Measurements from ENCODE around the gene RPL18A. TPM values are rescaled to one million over a fixed set of nuclear protein-coding genes. Genes with fewer than 3 reads are reported as not detected.

Gene RPL18A
- total RNA-seq, 1 experiment from 2014 or later, result 2,241 TPM

GRCh38 chr19:17862711-17863519 lies 3.2 kb downstream of the RPL18A start:
- no peak for ATAC-seq
- Histone ChIP-seq H4K20me1 (ENCODE audit: low read length) (peaks cover 50% of the 10 kb centered on the region), H3F3A (ENCODE audit: low read length, unreplicated experiment) (peaks cover 39% of the 10 kb centered on the region), H3K36me3 (ENCODE audit: low read depth, low read length) (peaks cover 47% of the 10 kb centered on the region), H3K27ac (ENCODE audit: low read length) (no peak overlapping the region), H3K4me1 (ENCODE audit: insufficient read depth, low read length) (peaks cover 24% of the 10 kb centered on the region), H3K9ac (ENCODE audit: low read length) (no peak overlapping the region), H3K79me2 (ENCODE audit: low read length) (peaks cover 30% of the 10 kb centered on the region), H3K4me3 (ENCODE audit: low read length) (0 out of 2 replicates have a peak overlapping the region, but pooled peaks have one; percentile 87), H2AFZ (ENCODE audit: low read length) (no peak overlapping the region), H3K27me3 (ENCODE audit: low read length) (no peaks in the 10 kb centered on the region), H3K4me2 (ENCODE audit: low read length) (no peak overlapping the region), H3K9me2 (replicated peaks; ENCODE audit: low read length) (no peaks in the 10 kb centered on the region), H3K9me3 (ENCODE audit: low read length) (no peaks in the 10 kb centered on the region)
- BruUV-seq (replicated peaks), result no TSS peak
- CTCF ChIA-PET, result no interaction called here
- intact Hi-C loops (cut with micrococcal nuclease), result no loop called here
- no peak for DNase-seq
- TF ChIP-seq CTCF (conservative IDR thresholded peaks at IDR 0.05; ENCODE audit: low read depth, low read length) (no peak), EZH2phosphoT487 (IDR thresholded peaks at IDR 0.05; ENCODE audit: borderline replicate concordance, low read length) (no peak), EZH2 (IDR thresholded peaks at IDR 0.05; ENCODE audit: low read length, unreplicated experiment) (no peak)
- POLR2A ChIA-PET (ENCODE audit: unreplicated experiment), result no interaction called here

- Histone ChIP-seq H3K9ac (ENCODE audit: low read length) (no peak overlapping the region), H3K27ac (ENCODE audit: low read length) (no peak overlapping the region), H3K27me3 (ENCODE audit: low read length) (no peaks in the 10 kb centered on the region), H3K4me1 (ENCODE audit: insufficient read depth, low read length) (peaks cover 24% of the 10 kb centered on the region), H3K4me2 (ENCODE audit: low read length) (no peak overlapping the region), H3K4me3 (ENCODE audit: low read length) (no peak overlapping the region), H3K9me3 (ENCODE audit: low read length) (no peaks in the 10 kb centered on the region), H3K9me2 (replicated peaks; ENCODE audit: low read length) (no peaks in the 10 kb centered on the region), H3F3A (ENCODE audit: low read length, unreplicated experiment) (peaks cover 39% of the 10 kb centered on the region), H3K36me3 (ENCODE audit: low read depth, low read length) (peaks cover 47% of the 10 kb centered on the region), H2AFZ (ENCODE audit: low read length) (no peak overlapping the region), H4K20me1 (ENCODE audit: low read length) (peaks cover 50% of the 10 kb centered on the region), H3K79me2 (ENCODE audit: low read length) (peaks cover 30% of the 10 kb centered on the region)
- ChIA-PET CTCF (no interaction called here), POLR2A (ENCODE audit: unreplicated experiment) (no interaction called here)
- intact Hi-C loops (cut with micrococcal nuclease), result no loop called here
- ATAC-seq (no peak), DNase-seq (no peak)
- TF ChIP-seq EZH2phosphoT487 (IDR thresholded peaks at IDR 0.05; ENCODE audit: borderline replicate concordance, low read length), result no peak
- no peak for TF ChIP-seq CTCF (conservative IDR thresholded peaks at IDR 0.05; ENCODE audit: low read depth, low read length)
- no peak for TF ChIP-seq EZH2 (IDR thresholded peaks at IDR 0.05; ENCODE audit: low read length, unreplicated experiment)
- BruUV-seq (replicated peaks), result no TSS peak
Measured at GRCh38 chr19:17863520-17864182, 3.9 kb downstream of the RPL18A start.

Data from PC-3 (cell line).